Mucosa of gallbladder (tissue), 1 donor: Measurements from ENCODE around the gene RCN1. TPM values are rescaled to one million over a fixed set of nuclear protein-coding genes. Genes with fewer than 3 reads are reported as not detected.
"Not testable (repeated sequence)": the region's sequence is repeated elsewhere in the genome, so short reads cannot be mapped to it uniquely, and the experiment has no call there.

Source experiments
- DNase-seq: peaks from one replicate; pipeline ENCODE4 v3.0.0-alpha.2; 2020; ENCODE audit warnings: low spot score
- total RNA-seq: library from RNA; stranded (reverse); gene quantifications from one replicate; pipeline ENCODE4 v1.2.1, GENCODE V29; 2021
- donor health status: DM: no; HTN: no; CAD: no.

The RCN1 gene
- 24.0 TPM for total RNA-seq

DNA sequence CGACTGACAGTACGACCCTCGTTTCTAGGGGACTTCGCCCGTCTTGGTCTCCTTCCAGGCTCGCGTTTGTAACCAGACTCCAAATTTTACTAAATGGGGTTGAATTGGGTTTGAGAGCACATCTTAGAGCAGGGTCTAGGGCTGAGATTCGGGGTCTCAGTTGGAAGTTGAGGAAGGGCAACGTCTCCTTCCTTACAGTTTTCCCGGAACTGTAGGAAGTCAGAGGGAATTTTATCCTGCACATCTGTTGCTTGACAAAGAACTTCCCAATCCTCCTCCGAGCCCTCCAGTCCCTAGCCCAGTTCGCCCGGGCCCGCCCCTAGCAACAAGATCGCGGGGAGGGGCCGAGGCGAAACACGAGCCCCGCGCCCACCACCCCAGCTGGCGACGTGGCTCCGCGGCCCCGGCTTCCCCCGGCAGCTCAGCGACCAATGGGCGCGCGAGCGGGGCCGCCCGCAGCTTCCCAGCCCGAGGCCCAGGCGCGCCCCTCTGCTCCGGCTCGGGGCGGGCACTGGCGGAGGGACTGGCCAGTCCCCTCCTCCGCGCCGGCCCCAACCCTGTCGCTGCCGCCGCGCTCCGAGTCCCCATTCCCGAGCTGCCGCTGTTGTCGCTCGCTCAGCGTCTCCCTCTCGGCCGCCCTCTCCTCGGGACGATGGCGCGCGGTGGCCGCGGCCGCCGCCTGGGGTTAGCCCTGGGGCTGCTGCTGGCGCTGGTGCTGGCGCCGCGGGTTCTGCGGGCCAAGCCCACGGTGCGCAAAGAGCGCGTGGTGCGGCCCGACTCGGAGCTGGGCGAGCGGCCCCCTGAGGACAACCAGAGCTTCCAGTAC is at the start of gene RCN1:
RCN1 (plus strand) TSS at position 530 of the 826 bp plus-strand sequence; CDS start at position 653, 123 bp downstream.
- DNase-seq, result no peak

- DNase-seq, result no peak
Observed at GRCh38 chr11:32043737-32044136, 47.1 kb upstream of the RCN1 start.

DNA sequence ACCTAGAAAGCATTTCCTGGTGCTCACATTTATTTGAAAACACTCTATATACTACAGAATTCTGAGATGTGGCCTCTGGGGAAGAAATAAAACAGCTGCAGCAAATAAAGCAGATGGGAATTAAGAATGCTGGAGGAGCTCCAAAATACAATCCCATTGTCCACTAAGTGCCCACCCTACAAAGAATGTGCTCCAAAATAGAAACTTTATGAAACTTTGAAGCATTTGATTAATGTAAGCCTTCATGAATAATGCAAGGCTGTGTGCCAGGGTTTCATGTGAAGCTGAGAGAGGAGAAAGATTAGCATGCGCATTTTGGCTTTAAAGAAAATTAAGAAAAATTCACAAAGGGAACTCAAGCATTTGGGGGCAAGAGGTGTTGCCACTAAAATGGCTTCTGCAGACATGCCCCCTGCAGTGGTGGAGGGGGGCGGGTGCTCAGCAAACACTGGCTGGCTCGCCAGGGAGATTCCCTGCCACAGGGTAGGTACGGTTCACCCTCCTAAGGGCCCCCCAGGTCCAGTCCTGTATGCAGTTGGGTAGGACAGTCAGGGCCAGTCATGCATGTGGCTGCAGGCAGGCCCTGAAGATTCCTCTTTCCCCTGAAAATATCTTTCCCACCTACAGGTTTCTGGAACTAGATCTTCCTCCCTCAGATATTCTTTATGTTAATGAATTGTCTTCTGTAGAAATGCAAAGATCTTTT is 46.6 kb upstream of the RCN1 start:
- DNase-seq, result no peak

DNA sequence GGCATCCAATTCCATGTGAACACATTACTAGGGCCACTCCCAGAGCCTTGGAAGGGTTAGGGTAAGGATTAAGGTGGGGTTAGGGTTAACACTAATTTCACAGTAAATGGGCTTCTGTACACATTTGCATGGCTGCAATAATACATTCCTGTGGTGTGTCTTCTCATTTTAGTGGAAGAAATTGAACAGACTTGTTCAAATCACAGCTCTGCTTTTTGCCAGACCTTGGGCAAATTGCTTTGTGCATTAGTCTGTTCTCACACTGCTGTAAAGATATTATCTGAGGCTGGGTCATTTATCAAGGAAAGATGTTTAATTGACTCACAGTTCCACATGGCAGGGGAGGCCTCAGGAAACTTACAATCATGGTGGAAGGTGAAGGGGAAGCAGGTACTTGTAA is 45.4 kb upstream of the RCN1 start:
- DNase-seq, result no peak

- no peak for DNase-seq
Observed at GRCh38 chr11:32050264-32050663, 40.6 kb upstream of the RCN1 start.

GRCh38 chr11:32052215-32052614 is 38.7 kb upstream of the RCN1 start:
- peak; percentile 33 for DNase-seq

GRCh38 chr11:32053151-32053888 is 37.6 kb upstream of the RCN1 start:
- no peak for DNase-seq

- no peak for DNase-seq
Observed at GRCh38 chr11:32055861-32056260, 35.0 kb upstream of the RCN1 start.

GRCh38 chr11:32056438-32056837 is 34.4 kb upstream of the RCN1 start:
- DNase-seq, result no peak

- DNase-seq, result no peak
Observed at GRCh38 chr11:32059686-32060462, 31.0 kb upstream of the RCN1 start.

GRCh38 chr11:32062540-32062939 is 28.3 kb upstream of the RCN1 start:
- DNase-seq, result no peak

- not testable (repeated sequence) for DNase-seq
Observed at GRCh38 chr11:32063031-32063430, 27.8 kb upstream of the RCN1 start.

- DNase-seq, result no peak
Observed at GRCh38 chr11:32065865-32066629, 24.8 kb upstream of the RCN1 start.

DNA sequence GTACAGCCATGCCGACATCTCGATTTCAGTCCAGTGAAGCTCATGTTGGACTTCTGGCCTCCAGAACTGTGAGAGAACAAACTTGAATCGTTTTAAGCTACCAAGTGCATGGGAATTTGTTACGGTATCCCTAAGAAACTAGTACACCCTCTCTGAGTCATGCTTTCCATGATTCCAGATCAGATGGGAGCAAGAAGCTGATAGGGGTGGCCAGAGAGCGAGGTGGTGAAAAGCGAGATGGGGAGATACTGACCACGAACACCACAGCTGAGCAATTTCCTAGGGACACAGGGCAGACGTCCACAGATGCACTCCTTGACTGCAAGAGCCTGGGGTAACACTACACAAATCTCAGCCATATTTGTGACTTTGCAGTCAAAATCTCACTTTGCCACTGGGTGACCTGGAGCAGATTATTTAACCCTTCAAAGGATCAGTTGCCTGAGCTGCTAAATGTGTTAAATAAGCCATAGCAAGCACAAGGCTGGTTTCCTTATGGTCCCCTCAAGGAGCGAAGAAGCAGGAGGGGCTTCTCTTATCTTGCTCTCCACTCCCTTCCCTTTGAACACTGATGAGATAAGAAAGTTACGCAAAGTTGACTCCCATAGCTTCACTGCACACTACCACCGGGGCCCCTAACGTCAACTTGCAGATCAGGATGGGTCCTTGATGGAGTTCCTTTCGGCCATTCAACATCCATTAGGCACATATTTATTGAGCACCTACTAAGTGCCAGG is 22.6 kb upstream of the RCN1 start:
- no peak for DNase-seq

DNA sequence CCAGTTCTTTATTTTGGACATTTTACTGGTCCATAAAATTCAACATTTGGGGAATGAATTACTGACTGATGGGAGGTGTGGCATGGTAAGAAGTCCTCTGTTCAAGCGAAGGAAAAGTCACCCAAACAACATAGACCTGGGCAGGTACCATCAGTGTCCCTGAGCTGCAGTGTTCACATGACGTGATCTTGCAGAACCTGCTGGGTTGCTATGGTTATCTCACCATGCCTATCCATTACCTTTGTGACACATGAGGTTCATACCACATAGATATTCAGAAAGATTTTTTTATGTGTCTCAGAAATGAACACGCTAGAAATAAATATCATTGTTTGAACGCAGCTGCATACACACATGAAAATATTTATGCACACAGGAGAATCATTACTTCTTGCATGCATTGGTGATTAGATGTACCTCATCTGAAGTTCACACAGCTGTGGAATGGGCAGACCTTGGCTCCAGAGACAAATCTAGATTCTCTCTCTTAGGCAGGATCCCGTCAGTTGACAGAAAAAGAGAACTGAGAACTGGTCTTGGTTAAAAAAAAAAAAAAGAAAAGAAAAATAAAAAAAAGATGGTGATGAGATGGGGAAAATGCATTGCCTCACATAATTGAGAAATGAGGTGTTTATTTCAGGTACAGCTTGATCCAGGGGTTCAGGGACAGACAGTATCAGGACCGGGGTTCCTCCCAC is 21.4 kb upstream of the RCN1 start:
- DNase-seq, result no peak

- DNase-seq, result no peak
Observed at GRCh38 chr11:32070692-32071091, 20.2 kb upstream of the RCN1 start.

DNA sequence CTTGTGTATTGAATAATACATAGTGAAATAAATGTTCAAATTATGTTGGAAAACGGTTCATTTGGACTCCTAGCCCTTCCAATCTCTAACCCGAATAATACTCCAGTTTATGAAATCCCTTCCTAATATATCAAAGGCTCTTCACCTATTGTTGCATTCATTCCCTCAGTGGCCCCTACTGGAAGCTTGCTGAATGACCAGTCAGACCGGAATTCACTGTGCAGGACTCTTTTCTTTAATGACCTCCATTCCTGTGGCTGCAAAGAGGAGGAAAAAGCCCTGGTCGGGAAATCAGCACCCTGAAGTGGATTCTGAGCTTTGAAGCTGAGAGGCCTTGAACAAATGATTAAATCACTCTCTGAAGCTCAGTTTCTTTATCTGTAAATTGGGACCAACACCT is 19.1 kb upstream of the RCN1 start:
- no peak for DNase-seq

- DNase-seq, result no peak
Observed at GRCh38 chr11:32072872-32073643, 17.8 kb upstream of the RCN1 start.

DNA sequence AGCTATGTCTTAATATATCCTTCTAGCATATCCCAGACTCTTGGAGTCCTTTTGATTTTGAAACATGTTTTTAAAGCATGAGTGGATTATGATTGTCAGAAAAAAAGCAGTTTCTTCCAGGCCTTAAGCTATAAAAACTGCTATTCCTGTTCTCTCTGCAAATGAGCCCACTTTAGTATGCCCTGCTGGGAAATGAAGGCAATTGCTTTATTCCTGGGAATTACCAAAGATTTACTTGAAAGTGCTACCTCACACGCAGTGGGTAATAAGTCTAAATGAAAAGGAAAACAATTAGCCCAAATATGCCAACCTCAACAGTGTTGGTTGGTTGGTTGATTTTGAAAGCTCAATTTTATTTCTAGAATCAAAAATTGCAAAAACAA is 17.2 kb upstream of the RCN1 start:
- no peak for DNase-seq
